ENCODE results near the gene MEAK7.
"Not testable (repeated sequence)": the region's sequence is repeated elsewhere in the genome, so short reads cannot be mapped to it uniquely, and the experiment has no call there.

Gene MEAK7

DNA sequence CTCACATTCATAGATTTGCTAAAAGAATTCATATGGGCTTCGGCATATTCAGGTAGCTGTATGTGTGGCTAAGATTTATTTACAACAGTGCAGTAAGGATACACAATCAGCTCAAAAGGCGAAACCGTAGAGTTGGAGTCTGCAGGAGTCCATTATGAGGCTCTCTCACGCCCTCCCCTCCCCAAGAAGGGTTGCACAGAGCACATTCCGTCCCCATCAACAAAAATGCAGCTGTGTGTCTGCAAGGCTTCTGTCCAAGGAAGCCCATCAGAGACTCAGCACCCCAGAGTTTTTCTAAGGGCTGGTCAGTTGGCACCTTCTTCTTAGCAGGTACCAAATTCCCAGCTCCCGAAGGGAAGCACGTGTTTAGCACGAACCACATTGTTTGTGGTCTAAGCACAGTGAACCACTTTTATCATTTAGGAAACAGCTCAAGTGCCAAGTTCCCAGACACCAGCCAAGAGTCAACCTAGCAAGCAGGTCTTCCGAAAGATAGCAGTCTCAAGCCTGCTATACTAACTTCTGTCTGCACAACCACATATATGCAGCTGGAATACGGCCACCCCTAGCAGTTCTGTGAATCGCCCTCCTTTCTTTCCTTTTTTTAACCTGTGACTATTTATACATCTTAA lies 28.5 kb upstream of the MEAK7 start:
- no peak for DNase-seq

DNA sequence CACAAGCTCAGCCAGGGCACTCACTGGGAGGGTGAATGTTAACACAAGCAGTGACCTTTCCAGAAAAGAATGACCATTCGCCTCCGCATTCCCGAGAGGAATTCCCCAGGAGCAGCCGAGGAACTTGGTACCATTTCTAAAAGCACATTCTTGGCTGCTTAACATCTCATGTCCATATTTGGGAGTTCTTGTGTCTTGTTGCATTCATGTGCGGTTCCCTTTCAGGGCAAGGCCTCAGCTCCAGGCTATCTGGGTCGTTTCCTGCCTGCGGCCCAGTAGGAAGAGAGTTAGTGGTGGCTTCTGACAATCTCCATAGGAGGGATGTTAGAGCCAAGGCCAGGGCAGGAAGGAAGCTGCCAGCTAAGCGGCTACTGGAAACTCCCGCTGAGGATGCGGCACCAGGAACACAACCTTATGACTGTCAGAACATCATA lies 27.8 kb upstream of the MEAK7 start:
- no peak for DNase-seq

DNA sequence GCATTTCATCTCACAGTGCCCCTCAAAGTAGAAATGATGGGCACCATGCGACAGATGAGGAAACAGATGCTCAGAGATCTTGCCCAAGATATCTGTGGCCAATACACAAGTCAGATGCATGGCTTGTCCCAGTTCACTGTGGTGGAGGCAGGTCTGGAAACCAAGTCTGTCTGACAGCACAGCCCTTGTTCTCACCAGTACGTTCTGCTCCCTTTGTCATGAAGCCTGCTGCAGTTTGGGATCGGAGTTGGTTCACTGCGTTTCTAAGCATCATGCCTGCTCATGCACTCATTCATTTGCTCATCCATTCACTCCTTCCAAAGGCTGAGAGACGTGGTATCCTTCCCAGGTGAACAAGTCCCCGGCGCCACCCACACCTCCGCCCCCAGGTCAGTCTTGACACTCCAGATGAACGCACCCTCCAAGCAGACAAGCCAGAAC lies 27.2 kb upstream of the MEAK7 start:
- no peak for DNase-seq

DNA sequence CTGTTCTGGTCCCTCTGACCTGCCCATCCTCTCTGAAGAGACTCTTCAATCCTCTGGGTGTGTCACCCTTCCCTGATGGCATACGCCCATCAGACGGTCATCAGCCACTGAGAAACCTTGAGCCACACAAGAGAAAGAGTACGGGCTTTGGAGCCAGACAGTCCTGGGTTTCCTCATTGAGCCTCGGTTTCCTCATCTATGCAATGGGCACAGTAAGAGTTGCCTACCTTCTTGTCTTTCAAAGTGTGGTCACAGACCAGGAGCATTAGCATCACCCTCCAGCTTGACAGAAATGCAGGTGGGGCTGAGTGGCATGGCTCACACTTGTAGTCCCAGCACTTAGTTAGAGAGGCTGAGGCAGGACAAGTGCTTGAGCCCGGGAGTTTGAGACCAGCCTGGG lies 26.1 kb upstream of the MEAK7 start:
- no peak for DNase-seq

DNA sequence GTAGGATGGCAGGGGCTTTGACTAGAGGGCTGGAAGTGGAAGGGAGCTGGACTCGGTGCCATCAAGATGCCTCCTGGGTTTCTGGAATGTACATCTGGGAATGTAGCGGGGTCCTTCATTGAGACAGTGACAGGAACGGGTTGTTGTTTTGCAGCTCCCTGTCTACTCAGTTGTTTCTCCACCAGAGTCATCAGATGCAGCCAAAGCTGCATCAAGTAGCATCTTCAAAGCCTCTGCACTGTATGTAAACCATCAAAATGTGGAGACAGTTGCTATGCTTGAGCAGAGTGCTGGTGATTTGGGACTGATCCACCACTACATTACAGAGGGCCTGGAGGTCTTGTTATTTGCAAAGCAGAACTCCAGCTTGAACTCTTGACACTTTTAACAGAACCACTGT lies 25.1 kb upstream of the MEAK7 start:
- no peak for DNase-seq

DNA sequence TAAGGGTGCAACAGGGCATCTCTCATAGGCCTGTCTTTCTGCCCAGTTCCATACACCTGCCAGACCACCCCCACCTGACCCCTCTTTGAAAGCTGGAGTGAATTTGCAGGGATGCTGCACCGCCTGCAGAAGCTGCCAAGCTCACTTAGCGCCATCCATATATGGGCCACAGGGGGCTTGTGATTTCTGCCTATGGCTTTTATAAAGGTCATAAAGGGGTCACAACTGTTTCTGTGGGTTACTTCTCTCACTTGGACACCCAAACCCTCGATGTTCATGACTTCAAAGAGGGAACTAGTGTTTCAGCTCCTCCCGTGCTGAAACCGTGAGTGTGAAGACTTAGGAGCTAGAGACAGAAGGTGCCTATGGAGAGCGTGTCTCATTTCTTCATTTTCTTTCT lies 23.9 kb upstream of the MEAK7 start:
- DNase-seq: no peak

DNA sequence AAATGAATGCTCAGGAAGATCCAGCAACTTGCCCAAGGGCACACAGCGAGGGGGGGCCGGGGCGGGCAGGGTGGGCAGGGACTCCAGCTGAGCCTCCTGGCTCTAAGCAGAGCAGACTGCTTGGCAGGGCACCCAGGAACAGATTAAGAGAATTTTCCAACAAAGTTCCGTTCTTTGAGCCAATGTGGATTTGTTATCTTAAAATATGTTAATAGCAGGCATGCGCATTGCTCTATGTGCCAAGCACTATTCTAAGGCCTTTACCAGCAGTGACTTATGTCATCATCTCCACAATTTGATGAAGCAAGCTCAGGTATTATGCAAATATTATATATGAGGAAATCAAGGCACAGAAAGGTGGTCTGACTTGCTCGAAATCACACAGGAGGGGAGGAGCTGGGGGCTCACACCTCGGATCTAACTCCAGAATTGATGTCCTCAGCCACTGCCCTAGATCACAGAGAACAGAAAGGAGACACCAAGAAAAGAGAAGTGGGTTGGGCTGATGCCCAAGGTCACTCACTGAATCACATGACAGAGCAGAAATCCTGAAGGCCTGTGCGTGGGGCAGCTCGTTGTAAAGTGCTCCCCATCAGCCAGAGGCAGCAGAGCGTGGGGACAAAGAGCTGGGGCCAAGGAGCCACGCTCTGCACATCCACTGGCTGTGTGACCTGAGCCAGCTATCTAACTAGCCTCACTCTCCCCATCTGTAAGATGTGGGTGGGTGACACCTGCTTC lies 23.2 kb upstream of the MEAK7 start:
- DNase-seq: no peak

DNA sequence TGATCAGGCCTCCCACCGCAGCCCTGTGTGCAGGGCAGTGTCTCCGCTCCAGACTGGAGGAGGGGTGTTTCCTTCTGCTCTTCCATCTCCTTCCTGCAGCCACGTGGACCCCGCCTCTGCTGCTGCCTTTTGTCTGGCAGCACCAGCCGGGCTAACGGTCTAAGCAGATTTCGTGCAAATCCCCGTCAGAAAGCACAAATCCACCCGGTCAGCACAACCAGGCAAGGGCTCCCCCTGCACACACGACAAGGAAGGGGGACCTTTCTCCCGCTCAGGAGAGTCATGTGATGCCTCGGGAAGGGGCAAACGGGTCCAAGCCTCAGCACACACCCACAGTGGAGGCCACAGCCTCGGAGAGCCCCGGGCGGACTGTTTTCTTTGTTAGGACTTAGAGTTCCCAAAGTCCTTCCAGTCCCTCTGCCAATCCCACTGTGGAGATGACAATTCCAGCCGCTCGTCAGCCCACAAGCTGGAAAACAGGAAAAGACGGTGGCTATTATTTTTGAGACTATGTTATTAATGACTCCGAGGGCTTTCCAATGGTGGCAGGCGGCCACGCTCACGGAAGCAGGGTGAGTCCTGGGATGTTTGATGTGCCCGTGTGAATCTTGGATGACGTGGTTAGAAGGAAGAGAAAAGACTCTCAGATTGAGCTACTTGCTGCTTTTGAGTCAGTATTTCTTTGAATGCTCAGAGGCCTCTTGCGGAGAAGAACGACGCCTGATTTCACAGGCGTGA lies 22.5 kb upstream of the MEAK7 start:
- DNase-seq: no peak

DNA sequence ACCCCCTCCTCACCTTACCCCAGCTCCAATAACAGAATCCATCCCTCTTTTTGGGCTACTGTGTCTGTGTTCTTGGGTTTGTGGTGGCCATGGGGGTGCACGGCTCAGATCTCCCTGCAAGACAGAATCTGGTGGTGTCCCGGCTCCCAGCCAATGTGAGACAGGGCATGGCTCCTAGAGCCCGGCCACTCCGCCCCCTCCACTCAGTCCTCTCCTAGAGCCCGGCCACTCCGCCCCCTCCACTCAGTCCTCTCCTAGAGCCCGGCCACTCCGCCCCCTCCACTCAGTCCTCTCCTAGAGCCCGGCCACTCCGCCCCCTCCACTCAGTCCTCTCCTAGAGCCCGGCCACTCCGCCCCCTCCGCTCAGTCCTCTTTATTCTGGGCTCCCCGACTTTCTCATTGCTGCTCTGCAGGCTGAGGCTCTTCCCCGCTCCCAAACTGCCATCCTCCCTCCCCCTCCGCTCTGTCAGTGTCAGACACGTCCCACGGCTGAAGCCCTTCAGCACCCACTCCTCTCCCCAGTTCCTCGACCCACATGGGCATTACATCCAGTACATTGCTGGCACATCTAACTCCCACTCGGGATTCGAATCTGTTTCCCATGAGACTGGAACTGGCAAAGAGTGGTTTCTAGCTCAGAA lies 20.6 kb upstream of the MEAK7 start:
- DNase-seq: not testable (repeated sequence)

DNA sequence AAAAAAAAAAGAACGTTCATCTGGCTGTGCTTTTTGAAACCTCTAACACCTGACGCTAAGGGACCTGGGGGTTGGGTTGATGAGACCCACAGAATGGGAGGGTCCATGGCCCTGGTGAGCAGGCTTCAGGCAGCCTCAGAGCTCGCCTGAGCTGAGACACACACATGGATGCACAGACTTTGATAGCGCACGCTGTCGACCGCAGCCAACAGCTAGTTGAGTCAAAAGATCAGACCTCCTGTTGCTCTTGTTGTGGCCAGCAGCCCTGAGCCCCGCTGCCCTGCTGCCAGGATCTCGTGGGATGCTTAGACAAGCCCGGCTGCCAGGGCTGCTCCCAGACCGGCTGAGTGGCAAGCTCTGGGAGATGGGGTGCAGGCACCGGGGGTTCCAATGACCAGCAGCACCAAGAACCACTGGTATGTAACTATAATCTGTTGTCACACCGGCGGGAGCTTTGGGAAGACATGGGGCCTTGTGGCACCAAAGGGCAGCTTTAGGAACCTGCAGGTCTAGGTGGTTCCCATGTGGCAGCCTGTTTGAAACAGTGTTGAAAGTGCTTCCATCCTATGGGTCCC lies 20.0 kb upstream of the MEAK7 start:
- no peak for DNase-seq

DNA sequence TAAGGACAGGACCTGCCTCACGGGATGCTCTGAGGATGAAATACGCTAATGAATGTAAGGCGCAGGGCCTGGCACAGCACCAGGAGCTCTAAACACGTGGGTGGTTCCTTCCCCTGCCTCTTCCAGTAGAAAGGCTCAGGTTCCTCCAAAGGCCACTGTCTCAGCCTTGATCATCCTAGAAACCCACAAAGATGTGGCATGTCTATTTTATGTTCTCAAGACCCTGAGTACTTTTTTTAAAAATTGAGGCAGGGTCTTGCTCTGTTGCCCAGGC lies 17.0 kb upstream of the MEAK7 start:
- DNase-seq: no peak

DNA sequence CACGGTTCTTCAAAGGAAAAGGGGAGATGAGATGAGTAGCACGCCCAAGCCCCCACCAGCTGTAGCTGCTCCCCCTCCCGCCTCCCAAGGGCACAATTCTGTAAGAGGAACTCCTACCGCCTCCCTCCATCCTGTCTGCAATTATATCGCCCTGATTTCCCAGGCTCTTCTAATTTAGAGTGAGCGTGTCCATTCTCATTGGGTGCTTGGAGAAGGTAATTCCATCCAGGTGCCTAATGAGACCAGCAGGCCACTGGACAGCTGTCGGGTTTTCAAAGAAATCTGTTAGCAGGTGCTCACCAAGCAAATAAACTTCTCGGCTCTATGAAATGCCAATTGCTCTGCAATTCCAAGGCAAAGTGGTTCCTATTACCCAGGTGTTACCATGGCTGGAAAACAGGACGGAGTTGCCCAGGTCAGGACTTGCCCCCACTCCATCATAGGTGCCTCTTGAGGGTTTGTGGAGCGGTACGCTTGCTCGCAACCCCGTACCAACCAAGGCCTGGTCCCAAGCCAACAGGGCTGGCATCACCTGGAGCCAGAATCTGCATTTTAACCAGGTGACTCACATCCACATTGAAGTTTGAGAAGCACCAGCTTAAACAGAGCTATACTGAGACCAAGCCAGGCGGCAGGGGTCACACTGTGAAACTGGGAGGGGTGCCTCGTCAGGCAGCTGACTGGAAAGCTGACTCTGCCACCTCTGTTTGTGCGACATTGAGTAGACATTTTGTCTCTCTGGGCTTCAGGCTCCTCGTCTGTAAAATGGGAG lies 16.5 kb upstream of the MEAK7 start:
- DNase-seq: peak; percentile 92

DNA sequence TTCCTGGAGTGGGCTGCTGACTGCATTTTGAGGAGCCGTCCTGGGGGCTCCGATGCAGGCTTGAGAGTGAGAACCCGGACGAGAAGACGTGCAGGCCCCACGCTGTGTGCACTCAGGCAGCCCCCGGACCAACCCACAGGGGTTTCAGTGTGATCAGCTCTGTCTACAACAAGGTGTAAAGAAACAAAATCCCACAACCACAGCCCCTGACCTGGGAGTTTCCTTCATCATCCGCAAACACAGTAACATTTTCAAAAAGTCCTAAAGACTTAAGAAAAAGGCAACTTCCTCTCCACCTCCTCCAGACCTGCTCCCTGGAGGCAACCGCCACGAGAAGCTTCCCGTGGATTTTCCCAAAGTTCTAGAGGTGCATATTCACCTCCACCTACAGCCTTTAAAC lies 15.4 kb upstream of the MEAK7 start:
- DNase-seq: no peak

DNA sequence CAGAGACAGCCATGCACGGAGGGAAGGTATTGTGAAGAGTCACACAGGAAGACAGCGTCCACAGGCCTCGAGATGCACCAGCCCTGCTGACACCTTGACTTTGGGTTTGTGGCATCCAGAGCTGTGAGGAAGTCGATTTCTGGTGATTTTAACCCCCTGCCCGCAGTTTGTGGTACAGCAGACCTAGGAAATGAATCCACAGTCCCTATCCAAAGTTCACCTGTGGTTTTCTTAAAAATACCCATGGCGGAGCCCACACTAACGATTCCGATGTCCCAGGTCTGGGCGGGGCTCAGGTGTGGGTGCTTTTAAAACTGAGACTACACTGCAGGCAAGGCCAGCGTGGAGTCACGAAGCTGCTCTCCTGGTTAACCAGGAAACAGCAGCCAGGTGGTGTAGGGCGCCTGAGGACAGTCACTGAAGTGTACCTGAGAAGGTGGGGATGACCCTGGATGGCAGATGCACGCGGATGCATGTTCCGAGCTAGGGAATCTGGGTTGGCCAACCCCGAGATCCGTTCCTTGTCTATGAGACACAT lies 14.4 kb upstream of the MEAK7 start:
- no peak for DNase-seq

DNA sequence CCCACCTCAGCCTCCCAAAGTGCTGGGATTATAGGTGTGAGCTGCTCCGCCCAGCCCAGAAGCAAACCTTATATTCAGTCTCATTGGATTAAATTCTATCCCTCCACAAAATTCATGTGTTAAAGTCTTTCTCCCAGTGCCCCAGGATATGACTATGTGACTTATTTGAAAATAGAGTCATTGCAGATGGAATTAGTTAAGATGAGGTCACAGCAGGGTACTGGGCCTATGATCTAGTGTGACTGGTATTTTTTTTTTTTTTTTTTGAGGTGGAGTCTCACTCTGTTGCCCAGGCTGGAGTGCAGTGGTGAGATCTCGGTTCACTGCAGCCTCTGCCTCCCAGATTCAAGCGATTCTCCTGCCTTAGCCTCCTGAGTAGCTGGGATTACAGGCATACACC lies 13.8 kb upstream of the MEAK7 start:
- not testable (repeated sequence) for DNase-seq

DNA sequence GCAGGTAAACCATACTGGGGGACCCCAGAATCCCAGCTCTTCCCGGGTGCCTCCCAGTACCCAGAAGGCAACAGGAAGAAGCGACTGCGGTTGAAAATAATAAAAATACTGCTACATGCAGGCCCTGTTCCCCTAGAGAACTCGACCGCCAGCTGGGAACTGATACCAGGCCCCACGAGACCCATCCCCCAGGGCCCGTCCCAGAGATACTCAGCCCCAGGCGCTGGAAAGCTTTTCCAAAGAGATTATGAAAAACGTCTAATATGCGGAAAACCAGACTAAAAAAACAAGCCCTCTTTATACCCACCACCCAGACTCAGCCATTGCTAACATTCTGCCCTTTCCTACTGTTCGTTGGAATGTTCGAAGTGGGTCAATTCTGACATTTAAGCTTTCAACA lies 12.9 kb upstream of the MEAK7 start:
- no peak for DNase-seq

DNA sequence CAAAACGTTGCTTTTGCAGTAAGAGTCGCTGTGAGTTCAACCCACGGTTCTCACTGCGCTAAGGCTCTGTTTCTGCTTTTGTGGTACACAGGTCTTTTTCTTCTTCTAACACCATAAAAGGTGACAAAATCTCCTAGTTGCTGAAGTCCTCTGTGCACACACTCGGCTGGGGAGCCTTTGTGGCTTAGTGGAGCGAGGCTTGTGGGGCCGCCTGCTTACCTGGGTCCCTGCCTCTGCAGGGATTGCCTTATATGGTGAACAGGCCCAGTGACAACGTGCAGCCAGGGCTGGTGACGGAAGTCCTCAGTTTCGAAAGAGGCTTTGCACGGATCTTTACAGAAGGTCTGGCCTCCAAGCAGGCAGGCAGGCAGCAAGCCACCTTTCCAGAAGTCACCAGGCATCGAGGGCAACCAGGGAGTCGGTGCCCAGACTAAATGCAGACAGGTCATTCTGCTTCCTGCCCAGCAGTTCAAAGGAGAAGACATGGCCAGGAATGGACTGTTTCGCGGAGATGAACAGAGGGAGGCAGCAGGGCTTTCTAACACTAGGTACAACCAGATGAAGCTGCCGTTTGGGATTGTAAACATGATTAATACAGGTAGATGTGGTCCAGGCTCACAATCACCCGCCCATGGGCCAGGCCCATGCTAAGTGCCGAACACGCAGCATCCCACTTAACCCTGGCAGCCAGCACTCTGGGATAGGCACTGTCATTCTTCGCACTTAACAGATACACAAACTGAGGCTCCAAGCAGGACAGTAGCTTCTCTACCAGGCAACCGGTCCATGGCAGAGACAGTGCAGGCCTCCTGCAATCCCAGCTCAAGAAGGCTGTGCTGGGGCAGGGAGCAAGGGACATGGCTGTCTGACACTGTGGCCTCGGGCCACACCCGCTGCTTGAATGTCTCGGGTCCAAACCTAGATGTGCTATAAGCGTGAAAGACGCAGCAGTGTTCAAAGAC lies 10.7 kb upstream of the MEAK7 start:
- no peak for DNase-seq

DNA sequence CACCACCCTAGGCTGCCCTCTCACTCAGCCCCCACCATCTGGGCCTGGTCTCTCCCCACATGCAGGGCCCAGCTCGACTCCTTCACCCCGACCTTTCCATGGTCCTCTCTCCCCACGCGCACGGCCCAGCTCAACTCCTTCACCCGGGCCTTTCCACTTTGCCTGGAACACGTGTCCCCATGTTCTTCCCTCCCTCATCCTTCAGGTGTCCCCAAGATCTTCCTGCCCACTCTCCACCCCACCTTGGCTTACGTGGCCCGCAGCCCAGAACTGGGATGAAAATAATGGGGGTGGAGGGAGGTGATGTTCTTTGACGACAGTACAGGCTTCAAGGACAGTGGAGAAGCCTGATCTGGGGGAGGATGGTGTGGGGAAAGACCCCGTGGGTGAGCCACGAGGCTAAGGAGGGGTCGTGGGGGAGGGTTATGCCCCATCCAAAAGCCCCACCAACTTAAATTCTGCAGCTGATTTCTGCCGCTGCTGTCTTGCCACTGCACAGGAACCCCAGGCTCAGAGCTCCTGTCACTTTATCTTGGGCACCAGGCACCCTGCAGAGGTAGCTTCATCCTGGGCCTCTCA lies 9.9 kb upstream of the MEAK7 start:
- no peak for DNase-seq

DNA sequence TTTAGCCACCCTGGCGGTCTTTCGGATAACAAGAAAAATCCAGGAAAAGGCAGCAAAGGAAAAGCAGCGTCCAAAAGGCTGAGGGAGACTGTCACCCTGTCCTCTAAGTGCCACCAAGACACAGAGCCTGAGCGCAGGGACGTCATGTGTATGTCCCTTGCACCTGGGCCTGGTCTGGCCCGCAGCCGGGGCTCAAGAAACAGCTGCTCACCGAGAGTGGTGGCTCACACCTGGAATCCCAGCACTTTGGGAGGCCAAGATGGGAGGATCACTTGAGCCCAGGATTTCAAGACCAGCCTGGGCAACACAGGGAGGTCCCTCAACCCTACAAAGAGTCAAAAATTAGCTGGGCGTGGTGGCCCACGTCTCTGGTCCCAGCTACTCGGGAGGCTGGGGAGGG lies 9.2 kb upstream of the MEAK7 start:
- DNase-seq: no peak

DNA sequence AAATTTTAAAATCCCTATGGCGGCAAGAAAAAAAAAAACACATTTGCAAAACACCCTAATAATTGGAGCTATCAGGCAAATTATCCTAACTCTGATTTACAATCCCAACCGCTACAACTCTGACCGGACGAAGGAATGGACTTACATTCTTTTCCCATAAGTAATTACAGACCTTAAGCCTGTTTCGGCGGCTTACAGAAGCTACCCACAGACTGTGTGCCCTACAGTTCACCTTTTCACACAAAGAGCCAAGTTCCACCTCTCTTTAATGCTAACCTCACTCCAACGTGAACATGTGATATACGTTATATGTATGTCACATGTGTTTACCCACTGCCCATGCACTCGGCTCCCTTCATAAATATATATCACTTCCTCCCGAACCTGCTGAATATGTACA lies 8.7 kb upstream of the MEAK7 start:
- DNase-seq: no peak

DNA sequence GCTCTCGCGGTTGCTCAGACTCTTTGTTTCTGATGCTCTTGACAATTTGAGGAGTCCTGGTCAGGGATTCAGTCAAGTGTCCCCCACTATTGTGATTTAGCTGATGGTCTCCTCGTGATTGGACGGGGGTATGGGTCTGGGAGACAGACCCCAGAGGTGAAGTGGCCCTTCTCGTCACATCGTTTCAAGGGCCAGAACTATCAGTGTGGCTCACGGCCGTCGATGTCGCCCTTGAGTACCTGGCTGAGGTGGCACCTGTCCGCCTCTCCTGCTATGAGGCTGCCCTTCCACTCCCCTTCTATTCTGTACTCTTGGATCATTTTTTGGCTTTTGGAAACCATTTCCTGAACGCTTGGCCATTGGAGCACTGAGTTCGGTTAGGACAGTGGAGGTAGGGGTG lies 7.4 kb upstream of the MEAK7 start:
- no peak for DNase-seq

Measured in NCI-H1417 treated with DMSO at 0.1 percent for 48 hours (cell line).